Fibroblast of the aortic adventitia (primary cell): ENCODE measurements around the gene LINC00305. TPM values are rescaled to one million over a fixed set of nuclear protein-coding genes. Genes with fewer than 3 reads are reported as not detected.

ENCODE experiments used
- DNase-seq: peaks from one replicate; pipeline ENCODE4 v3.0.0-alpha.2; 2010; ENCODE audit warnings: low read depth
- H3K4me3 ChIP-seq: 2 replicates; pipeline ENCODE4 v1.5.1; 2011; ENCODE audit warnings: low read depth, mild to moderate bottlenecking, control low read depth, low read length, moderate library complexity
- CTCF ChIP-seq: IDR thresholded peaks from 2 replicates; pipeline ENCODE4 v1.5.1; 2011; ENCODE audit warnings: mild to moderate bottlenecking, low read length, control low read depth, inconsistent platforms; ENCODE audit not compliant: insufficient read depth
- total RNA-seq: library from RNA; depleted of rRNA; stranded (reverse); fragments of >200 nt; gene quantifications from 2 replicates; pipeline ENCODE4 v1.2.3, GENCODE V29; 2012; ENCODE audit warnings: low replicate concordance

Gene LINC00305
- total RNA-seq, result not detected in 2 replicates

DNA sequence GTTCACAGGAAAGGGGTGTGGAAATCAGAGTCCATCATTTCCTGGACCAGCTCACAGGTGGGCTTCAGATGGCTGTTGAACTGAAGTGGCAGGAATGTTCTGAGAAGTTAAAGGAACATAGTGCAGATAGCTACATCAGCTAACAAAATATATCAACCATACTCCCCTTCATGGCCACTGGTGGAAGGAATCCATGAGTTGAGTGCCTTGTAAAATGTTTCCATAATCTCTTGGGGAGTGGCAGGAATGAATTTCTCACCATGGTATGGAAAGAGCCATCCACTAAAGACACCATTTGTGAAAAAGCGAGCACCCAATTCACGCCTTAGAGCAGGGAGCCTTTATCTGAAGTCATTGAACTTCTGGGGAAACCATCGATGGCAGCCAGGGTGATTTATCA is at the start of gene LINC00305:
Gene LINC00305 (minus strand): TSS at position 101 of the 400 bp plus-strand sequence.
- DNase-seq, result no peak
- TF ChIP-seq CTCF, result no peak
- H3K4me3 ChIP-seq, result no peak within 1 kb of the TSS

DNA sequence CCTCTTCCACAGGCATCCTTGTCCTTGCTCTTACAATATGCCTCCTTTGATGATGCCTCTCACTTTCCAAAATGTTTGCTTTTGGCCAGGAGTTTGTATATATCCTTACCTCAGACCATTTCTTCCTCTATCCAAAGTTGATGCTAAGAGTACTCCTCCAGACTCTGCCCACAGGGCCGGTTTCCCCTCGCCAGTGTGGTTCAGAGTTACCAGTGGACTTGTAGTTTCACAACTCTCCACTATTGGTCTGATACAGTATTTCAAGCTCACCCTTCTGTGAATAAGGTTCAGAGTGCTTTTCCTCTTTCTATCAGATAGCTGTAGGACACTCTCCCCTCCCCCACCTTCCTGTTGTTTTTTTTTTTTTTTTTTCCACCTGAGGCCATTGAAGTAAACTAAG is 42.2 kb upstream of the LINC00305 start:
- no peak overlapping the region for H3K4me3 ChIP-seq
- no peak for DNase-seq
- no peak for TF ChIP-seq CTCF

GRCh38 chr18:64185987-64186386 is 37.1 kb upstream of the LINC00305 start:
- H3K4me3 ChIP-seq, result no peak overlapping the region
- no peak for TF ChIP-seq CTCF
- DNase-seq, result no peak

- DNase-seq, result no peak
- H3K4me3 ChIP-seq, result no peak overlapping the region
- TF ChIP-seq CTCF, result no peak
These were observed 34.8 kb upstream of the LINC00305 start for GRCh38 chr18:64183665-64184064.

DNA sequence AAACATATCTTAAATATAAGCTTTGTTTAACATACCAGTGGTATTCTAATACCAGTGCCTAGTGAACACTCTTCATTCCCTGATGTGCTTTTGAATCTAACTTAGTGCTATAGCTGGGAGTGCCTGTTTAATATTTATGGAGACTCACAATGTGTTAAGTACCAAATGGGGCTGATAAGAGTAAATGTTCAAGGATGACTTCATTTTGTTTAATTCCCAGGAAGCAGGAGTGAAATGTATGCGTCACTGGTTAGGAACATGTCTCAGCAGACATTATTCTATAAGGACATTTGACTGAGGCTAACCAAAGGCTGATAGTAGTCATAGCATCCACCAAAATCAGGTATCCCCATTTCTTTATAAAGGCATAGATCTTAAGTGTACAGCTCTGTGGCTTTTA is 31.7 kb upstream of the LINC00305 start:
- DNase-seq, result no peak
- no peak for TF ChIP-seq CTCF
- H3K4me3 ChIP-seq, result no peak overlapping the region

- no peak overlapping the region for H3K4me3 ChIP-seq
- no peak for TF ChIP-seq CTCF
- no peak for DNase-seq
These were observed 31.3 kb upstream of the LINC00305 start for GRCh38 chr18:64180171-64180570.

DNA sequence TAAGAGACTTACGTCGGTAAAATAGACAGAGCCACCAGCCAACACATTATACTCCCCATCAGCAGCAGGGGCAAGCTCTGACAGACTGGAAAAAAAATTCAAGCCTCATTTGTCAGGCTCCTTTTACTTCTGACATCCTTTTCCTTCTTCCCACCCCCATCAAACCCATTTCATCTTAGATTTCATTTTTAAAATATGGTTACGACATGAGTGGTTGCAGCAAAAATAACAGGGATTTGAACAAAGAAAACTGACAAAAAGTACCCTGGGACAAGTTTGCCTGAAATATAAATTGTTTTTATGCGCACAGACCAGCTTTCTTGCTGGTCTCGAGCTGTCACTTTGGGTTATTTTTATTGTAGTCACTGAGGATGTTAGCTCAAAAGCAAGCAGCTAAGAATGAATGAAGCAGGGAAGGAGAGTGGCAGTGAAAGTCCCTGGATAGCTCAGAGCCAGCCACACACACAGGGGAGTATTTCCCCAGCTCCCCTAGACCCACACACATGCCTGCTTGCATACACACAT is 30.7 kb upstream of the LINC00305 start:
- H3K4me3 ChIP-seq, result no peak overlapping the region
- no peak for DNase-seq
- no peak for TF ChIP-seq CTCF
